ENCODE results near the gene FNBP1.

Gene FNBP1

DNA sequence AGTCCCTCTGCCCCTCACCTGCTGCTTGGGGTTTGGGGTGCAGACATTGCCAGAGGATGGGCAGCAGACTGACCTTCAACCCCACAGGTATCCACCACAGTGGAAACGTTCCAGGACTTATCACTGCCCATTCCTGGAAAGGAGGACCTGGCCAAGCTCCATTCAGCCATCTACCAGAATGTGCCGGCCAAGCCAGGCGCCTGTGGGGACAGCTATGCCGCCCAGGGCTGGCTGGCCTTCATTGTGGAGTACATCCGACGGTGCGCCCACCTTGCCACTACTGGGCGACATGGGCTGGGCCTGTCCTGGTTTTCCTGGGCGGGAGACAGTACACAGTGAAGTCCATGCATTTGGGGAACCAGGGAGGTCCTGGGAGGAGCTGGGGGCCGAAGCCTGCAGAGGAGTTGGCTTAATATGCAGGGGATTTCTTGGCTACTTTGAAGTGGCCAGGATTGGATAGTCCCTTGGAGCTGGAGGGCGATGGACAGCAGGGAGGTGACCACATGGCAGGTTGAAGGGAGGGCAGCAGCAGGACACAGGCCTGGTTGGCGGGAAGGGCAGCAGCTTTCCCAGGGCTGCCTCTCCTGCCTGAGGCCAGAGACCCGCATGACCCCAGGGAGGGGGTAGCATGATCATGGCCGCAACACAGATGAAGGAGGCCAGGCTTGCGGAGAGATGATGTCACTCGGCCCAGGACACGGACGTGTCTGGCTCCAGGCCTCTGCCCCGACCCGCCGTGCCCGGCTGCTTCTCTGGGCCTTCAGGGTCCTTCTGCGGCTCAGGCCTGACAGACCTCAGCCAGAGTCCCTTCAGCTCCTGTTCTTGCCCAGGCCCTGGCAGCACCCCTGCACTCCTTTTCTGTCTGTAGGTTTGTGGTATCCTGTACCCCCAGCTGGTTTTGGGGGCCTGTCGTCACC, 173.1 kb downstream of the FNBP1 start:
- H3K27ac ChIP-seq: no peak overlapping the region
- TF ChIP-seq, protein P1, sequence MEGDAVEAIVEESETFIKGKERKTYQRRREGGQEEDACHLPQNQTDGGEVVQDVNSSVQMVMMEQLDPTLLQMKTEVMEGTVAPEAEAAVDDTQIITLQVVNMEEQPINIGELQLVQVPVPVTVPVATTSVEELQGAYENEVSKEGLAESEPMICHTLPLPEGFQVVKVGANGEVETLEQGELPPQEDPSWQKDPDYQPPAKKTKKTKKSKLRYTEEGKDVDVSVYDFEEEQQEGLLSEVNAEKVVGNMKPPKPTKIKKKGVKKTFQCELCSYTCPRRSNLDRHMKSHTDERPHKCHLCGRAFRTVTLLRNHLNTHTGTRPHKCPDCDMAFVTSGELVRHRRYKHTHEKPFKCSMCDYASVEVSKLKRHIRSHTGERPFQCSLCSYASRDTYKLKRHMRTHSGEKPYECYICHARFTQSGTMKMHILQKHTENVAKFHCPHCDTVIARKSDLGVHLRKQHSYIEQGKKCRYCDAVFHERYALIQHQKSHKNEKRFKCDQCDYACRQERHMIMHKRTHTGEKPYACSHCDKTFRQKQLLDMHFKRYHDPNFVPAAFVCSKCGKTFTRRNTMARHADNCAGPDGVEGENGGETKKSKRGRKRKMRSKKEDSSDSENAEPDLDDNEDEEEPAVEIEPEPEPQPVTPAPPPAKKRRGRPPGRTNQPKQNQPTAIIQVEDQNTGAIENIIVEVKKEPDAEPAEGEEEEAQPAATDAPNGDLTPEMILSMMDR (conservative IDR thresholded peaks at IDR 0.05): no peak

DNA sequence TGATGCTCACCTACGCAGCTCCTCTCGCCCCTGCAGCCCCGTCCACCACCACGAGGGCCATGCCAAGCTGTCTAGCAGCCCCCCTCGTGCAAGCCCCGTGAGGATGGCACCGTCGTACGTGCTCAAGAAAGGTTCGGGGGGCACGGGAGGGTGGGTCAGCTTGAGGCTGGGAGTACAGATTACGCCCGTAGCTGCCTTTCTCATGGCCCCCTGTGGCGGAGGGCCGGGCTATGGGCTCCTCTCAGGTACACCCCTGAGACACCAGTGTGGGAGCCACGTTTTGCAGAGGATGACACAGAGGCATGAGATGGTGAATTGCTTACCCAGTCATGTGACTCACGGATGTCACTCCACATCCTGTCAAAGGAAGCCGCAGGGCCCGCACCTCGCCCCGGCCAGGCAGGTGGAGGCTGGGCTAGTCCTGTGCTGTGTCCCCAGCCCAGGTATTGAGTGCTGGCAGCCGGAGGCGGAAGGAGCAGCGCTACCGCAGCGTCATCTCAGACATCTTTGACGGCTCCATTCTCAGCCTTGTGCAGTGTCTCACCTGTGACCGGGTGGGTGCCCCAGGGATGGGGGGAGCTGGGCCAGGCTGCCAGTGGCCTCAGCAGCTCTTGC, 174.0 kb downstream of the FNBP1 start:
- TF ChIP-seq, protein P1 (conservative IDR thresholded peaks at IDR 0.05): no peak
- no peak overlapping the region for H3K27ac ChIP-seq

DNA sequence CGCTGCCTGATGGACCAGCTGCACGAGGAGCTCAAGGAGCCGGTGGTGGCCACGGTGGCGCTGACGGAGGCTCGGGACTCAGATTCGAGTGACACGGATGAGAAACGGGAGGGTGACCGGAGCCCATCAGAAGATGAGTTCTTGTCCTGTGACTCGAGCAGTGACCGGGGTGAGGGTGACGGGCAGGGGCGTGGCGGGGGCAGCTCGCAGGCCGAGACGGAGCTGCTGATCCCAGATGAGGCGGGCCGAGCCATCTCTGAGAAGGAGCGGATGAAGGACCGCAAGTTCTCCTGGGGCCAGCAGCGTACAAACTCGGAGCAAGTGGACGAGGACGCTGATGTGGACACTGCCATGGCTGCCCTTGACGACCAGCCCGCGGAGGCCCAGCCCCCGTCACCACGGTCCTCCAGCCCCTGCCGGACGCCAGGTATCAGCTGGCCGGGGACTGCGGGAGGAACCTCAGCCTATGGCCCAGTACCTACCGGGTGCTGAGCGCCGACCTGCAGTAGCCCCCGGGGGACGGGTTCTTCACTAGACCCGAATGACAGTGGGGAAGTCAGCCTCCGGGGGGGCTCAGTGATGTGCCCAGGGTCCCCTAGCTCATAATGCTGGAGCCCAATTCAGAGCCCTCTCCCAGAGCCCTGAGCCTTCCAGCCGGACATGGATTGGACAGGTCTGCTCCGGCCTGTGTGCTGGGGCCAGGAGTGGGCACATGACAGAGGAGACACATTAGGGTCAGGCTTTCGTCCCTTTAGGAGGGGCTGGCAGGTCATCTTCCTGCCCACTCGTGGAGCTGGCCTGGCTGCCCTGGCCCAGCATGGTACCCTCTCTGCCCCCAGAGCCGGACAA, 174.7 kb downstream of the FNBP1 start:
- TF ChIP-seq, protein P1 (conservative IDR thresholded peaks at IDR 0.05): no peak
- H3K27ac ChIP-seq: no peak overlapping the region

DNA sequence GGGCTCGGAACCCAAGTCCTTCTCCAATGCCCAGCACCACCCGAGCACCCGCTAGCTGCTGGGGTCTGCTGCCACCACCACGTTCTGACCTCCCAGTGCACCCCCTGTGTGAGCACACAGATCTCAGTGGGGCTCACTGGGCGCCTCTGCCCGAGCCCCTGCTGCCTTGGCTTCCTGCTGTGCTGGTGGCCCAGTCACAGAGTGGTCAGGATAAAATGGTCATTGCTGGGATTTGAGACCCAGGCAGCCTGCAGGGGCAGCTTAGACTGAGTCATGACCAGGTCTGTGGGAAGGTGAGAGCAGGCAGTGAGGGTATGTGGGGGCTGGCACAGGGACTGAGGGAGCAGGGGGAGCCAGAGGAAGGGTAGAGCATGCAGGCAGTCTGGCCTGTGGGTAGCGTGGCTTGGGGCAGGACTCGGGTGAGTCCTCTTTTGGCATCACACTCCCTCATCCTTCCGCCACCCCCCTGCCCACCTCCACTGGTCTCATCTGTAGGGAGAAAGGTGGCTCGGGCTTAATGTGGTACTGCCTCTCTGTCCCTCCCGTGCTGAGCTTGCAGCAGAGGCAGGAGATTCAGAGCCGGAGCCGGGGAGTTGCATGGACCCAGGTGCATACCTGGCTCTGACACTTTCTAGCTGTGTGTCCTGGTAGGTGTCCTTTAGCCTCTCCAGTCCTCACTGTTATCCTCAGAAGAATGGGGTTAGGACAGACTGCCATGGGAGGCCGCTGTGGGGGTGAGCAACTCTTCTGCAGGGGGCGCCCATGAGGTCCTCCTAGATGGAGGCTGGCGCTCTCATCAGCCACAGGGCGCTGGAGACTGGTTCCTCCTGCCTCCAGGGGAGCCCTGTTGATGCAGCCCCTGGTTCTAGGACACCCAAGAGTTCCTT, 175.6 kb downstream of the FNBP1 start:
- no peak overlapping the region for H3K27ac ChIP-seq
- TF ChIP-seq, protein P1 (conservative IDR thresholded peaks at IDR 0.05): no peak

DNA sequence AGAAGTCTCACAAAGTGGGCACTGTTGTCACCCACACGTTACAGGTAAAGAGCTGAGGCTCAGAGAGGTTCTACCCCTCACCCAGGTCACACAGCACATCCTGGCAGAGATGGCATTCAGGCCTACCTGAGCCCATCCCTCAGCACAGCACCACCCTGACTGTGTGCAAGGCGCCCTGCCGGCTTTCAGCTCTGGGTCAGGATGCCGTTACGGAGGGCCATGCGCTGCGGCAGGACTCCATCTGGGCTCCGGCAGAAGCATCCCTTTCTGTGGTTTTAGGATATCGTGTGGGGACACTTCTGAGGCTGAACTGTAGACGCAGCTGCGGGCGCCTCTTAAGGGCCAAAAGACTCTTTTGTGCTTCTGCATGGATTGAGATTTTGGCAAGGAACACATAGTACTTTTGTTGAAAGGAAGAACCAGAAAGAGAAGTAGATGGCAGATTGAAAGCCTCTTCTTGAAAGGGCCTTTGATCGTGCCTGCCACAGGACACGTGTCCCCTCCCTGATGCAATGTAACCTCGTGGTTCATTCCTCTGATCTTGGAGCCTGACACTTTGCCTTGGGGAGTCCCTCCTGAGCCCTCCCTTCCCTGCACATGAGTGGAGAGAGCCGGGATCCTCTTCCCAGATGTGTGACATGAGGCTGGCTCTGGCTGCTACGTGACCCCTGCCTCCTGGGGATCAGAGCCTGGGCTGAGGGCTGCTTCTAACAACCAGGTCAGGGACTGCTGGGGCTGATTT, 176.4 kb downstream of the FNBP1 start:
- TF ChIP-seq, protein P1 (conservative IDR thresholded peaks at IDR 0.05): no peak
- H3K27ac ChIP-seq: no peak overlapping the region

DNA sequence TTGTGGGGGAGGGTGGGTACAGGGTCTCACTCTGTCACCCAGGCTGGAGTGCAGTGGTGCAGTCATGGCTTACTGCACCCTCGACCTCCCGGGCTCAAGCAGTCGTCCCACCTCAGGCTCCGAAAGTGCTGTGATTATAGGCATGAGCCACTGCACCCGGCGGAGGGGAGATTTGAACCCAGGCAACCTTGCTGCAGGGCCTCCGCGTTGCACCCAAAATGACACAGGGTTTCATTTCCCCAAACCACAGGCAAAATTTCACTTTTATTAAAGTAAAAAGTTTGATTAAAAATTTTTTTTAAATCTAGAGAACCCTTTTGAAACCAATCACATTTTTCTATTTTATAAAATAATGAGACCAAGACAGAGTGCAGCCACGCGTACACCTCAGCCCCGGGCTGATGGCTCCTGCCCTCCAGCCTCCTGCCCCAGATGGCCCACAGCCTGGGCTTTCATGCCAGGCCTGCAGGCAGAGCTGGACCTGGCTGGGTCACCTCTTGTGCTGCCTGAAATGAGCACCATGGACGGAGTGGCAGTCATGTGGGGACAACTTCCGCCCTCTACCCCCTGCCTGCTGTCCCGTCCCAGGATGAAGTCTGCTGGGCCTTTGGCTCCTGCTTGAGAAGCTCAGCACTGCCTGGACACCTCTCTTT, 177.2 kb downstream of the FNBP1 start:
- H3K27ac ChIP-seq: no peak overlapping the region

More for the DNA sequence above, 177.2 kb downstream of the FNBP1 start:
- TF ChIP-seq, protein P1 (conservative IDR thresholded peaks at IDR 0.05): no peak

Measured in VCaP (cell line).